ENCODE results near the gene EIF4G3. TPM values are rescaled to one million over a fixed set of nuclear protein-coding genes. Genes with fewer than 3 reads are reported as not detected.

Gene EIF4G3
- total RNA-seq, 1 experiment from 2014 or later = 72.0 TPM

- no peak overlapping the region for H3K4ac ChIP-seq (ENCODE audit: low read depth, low read length)
- H3K36me3 Mint-ChIP-seq (ENCODE audit: insufficient read depth in 1 of 3, low read depth in 3 of 3) = peaks cover 6 to 23% (median 12%) of the 10 kb centered on the region in 3 experiments
- no peaks in the 10 kb centered on the region for H3K27me3 ChIP-seq (ENCODE audit: insufficient read depth, low read length)
- H3K27ac Mint-ChIP-seq = peak overlapping the region in 1 of 3 experiments; percentile 18; a peak in 1 of 7 replicates
- no peak overlapping the region for H2AK5ac ChIP-seq (ENCODE audit: insufficient read length, low read length)
- no peak overlapping the region for H2BK120ac ChIP-seq (ENCODE audit: low read depth, low read length, poor library complexity, severe bottlenecking)
- H3K23me2 ChIP-seq (ENCODE audit: insufficient read length, low read depth, low read length, poor library complexity, severe bottlenecking) = no peaks in the 10 kb centered on the region
- H3K9ac ChIP-seq (ENCODE audit: extremely low read depth, insufficient read length, low read length) = no peak overlapping the region
- no peak overlapping the region for H4K5ac ChIP-seq (ENCODE audit: insufficient read length, low read depth, low read length)
- H3K23ac ChIP-seq (ENCODE audit: insufficient read length, low read depth, low read length) = no peak overlapping the region
- H3K4me2 ChIP-seq (ENCODE audit: insufficient read depth, insufficient read length, low read length) = no peak overlapping the region
- peaks cover 6 to 7% of the 10 kb centered on the region in 2 experiments for H3K4me1 Mint-ChIP-seq
- H4K91ac ChIP-seq (ENCODE audit: insufficient read length, low read depth, low read length) = no peak overlapping the region
- no peak overlapping the region for H3K18ac ChIP-seq (ENCODE audit: insufficient read length, low read depth, low read length)
- peaks cover 3% of the 10 kb centered on the region for H3K79me1 ChIP-seq (ENCODE audit: insufficient read depth, low read depth, low read length, poor library complexity, severe bottlenecking)
- peaks cover 2% of the 10 kb centered on the region; the same call in 1 of the 2 replicates for H3K4me1 ChIP-seq (ENCODE audit: insufficient read depth, low read length)
- H3K14ac ChIP-seq (ENCODE audit: insufficient read depth, low read length) = no peak overlapping the region
- H3K27ac ChIP-seq (ENCODE audit: insufficient read length, low read depth, low read length) = no peak overlapping the region
- no peak overlapping the region for H3K4me3 Mint-ChIP-seq
- H2BK15ac ChIP-seq (ENCODE audit: low read depth, low read length) = no peak overlapping the region
- no peak for DNase-seq
- H3K27me3 Mint-ChIP-seq (ENCODE audit: low read depth) = no peaks in the 10 kb centered on the region
- no peaks in the 10 kb centered on the region for H4K20me1 ChIP-seq (ENCODE audit: control insufficient read depth, insufficient read depth, insufficient read length)
- no peak overlapping the region for H4K8ac ChIP-seq (replicated peaks; ENCODE audit: insufficient read length, low read depth, low read length)
- WGBS (ENCODE audit: extremely low coverage, insufficient read length, low lambda C conversion rate) = no CpG with 5 or more reads among the region's 3 CpGs
- H2BK5ac ChIP-seq (ENCODE audit: insufficient read length, low read length) = no peak overlapping the region
- no peak overlapping the region for H2AFZ ChIP-seq (ENCODE audit: low read length)
- peaks cover 0 to 4% of the 10 kb centered on the region in 2 experiments; a peak in 3 of 5 replicates for H3K9me3 Mint-ChIP-seq
- no peak overlapping the region for H2BK20ac ChIP-seq (ENCODE audit: low read depth, low read length, poor library complexity, severe bottlenecking)
- no peaks in the 10 kb centered on the region for H3K9me3 ChIP-seq (ENCODE audit: control insufficient read depth, low read depth, low read length)
- H2BK12ac ChIP-seq (ENCODE audit: insufficient read length, low read depth, low read length) = no peak overlapping the region
- TF ChIP-seq CTCF (conservative IDR thresholded peaks at IDR 0.05) = no peak
- no peak overlapping the region for H3K56ac ChIP-seq (ENCODE audit: insufficient read length, low read depth, low read length)
- peaks cover 2% of the 10 kb centered on the region; the same call in 1 of the 2 replicates for H3K79me2 ChIP-seq (ENCODE audit: insufficient read depth, low read length)
- no peak overlapping the region for H3T11ph ChIP-seq (ENCODE audit: low read length)
Measured at GRCh38 chr1:21020151-21020550, 156.5 kb downstream of the EIF4G3 start.
